ENCODE data around the gene GPR68.
"Not testable (repeated sequence)": the region's sequence is repeated elsewhere in the genome, so short reads cannot be mapped to it uniquely, and the experiment has no call there.

GPR68 gene

DNA sequence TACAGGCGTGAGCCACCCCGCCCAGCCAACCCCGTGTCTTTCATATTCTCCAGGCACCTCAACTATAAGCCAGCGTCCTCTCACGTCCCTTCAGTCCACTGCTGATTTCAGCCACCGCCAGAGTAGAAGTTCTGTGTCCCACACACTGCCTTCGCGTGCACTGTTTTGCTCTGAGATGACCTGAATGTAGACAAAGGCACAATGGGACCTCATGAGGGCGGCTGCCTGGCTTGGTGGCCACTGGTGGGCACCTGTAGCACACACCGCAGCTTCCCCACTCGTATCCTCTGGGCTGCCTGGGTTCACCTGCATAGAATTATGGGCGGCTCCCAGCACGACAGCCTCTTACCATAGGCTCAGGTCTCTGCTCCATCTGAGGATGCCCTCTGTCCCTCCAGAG is 57.2 kb downstream of the GPR68 start:
- no peak for DNase-seq

GRCh38 chr14:91186515-91187066 is 57.9 kb downstream of the GPR68 start:
- no peak for DNase-seq

GRCh38 chr14:91185721-91186120 is 58.8 kb downstream of the GPR68 start:
- DNase-seq: no peak

DNA sequence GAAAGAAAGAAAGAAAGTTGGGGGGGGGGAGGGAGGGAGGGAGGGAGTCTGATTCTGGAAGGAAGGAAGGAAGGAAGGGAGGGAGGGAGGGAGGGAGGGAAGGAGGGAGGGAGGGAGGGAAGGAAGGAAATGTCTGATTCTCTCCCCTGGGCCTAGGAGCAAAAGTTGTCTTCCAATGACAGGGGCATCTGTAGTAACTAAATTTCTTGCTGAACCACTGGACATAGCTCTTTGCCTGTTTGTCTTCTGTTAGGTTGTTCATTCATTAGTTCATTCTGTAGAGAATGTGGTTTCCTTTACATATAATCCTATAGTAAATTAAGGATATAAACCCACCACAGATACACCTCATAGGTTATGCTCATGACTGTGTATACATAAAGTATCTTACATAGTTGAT is 59.9 kb downstream of the GPR68 start:
- no peak for DNase-seq

GRCh38 chr14:91182753-91183152 is 61.8 kb downstream of the GPR68 start:
- DNase-seq: not testable (repeated sequence)
